ENCODE results near the gene ARID1B. TPM values are rescaled to one million over a fixed set of nuclear protein-coding genes. Genes with fewer than 3 reads are reported as not detected.

The ARID1B gene
- total RNA-seq, 1 experiment from 2014 or later, result 35.6 TPM

DNA sequence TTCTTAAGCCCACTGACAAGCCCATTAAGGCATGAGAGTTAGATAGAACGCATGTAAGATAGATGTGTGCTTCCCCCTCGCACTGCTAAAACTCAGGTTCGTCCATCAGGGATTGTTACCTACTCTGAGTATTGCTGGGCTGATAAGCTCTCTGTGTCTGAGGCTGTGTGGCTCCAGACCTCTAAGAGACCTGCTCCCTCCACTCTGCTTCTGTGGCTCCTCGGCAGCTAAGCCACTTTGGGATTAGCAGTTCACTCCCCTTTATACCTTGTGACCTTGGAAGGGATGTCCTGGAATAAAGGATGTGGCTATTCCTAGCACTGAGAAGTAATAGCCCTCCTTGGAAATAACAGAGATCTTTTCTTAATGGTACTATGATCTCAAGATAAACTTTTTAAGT lies 381.3 kb downstream of the ARID1B start:
- H2AFZ ChIP-seq (ENCODE audit: low read depth, low read length, poor library complexity, severe bottlenecking), result no peak overlapping the region
- POLR2A ChIA-PET, result no interaction called here
- H3K4me2 ChIP-seq (ENCODE audit: low read length), result no peak overlapping the region
- no peaks in the 10 kb centered on the region for H3K9me3 ChIP-seq (ENCODE audit: control insufficient read depth in 1 of 2, insufficient read depth in 1 of 2, low read depth in 1 of 2, low read length in 2 of 2)
- no peaks in the 10 kb centered on the region for H3K27me3 ChIP-seq (ENCODE audit: insufficient read depth, low read length)
- no peak overlapping the region for H3K9ac ChIP-seq (ENCODE audit: low read length)
- no TSS peak for BruUV-seq (replicated peaks)
- TF ChIP-seq, protein P1, sequence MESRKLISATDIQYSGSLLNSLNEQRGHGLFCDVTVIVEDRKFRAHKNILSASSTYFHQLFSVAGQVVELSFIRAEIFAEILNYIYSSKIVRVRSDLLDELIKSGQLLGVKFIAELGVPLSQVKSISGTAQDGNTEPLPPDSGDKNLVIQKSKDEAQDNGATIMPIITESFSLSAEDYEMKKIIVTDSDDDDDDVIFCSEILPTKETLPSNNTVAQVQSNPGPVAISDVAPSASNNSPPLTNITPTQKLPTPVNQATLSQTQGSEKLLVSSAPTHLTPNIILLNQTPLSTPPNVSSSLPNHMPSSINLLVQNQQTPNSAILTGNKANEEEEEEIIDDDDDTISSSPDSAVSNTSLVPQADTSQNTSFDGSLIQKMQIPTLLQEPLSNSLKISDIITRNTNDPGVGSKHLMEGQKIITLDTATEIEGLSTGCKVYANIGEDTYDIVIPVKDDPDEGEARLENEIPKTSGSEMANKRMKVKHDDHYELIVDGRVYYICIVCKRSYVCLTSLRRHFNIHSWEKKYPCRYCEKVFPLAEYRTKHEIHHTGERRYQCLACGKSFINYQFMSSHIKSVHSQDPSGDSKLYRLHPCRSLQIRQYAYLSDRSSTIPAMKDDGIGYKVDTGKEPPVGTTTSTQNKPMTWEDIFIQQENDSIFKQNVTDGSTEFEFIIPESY (IDR thresholded peaks at IDR 0.05; ENCODE audit: extremely low read depth, insufficient replicate concordance, low read length), result no peak
- TF ChIP-seq POLR2A (IDR thresholded peaks at IDR 0.05; ENCODE audit: borderline replicate concordance, extremely low read depth, insufficient read depth, insufficient read length) (no peak), FOSL1 (IDR thresholded peaks at IDR 0.05; ENCODE audit: low read depth) (no peak), ELF1 (IDR thresholded peaks at IDR 0.05; ENCODE audit: borderline replicate concordance, low read depth) (no peak), EZH2phosphoT487 (IDR thresholded peaks at IDR 0.05; ENCODE audit: borderline replicate concordance) (no peak), TCF7L2 (IDR thresholded peaks at IDR 0.05; ENCODE audit: borderline replicate concordance, extremely low read depth, insufficient read depth, insufficient read length) (no peak), RAD21 (IDR thresholded peaks at IDR 0.05; ENCODE audit: low read depth) (no peak), ZFX (IDR thresholded peaks at IDR 0.05) (no peak), EZH2 (IDR thresholded peaks at IDR 0.05) (no peak)
- TF ChIP-seq, protein P2, sequence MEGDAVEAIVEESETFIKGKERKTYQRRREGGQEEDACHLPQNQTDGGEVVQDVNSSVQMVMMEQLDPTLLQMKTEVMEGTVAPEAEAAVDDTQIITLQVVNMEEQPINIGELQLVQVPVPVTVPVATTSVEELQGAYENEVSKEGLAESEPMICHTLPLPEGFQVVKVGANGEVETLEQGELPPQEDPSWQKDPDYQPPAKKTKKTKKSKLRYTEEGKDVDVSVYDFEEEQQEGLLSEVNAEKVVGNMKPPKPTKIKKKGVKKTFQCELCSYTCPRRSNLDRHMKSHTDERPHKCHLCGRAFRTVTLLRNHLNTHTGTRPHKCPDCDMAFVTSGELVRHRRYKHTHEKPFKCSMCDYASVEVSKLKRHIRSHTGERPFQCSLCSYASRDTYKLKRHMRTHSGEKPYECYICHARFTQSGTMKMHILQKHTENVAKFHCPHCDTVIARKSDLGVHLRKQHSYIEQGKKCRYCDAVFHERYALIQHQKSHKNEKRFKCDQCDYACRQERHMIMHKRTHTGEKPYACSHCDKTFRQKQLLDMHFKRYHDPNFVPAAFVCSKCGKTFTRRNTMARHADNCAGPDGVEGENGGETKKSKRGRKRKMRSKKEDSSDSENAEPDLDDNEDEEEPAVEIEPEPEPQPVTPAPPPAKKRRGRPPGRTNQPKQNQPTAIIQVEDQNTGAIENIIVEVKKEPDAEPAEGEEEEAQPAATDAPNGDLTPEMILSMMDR (IDR thresholded peaks at IDR 0.05 in 2 of 3, conservative IDR thresholded peaks at IDR 0.05 in 1 of 3; ENCODE audit: borderline replicate concordance in 1 of 3, insufficient read depth in 1 of 3, low read depth in 2 of 3, low read length in 2 of 3), result no peak
- DNase-seq (ENCODE audit: low read depth, low spot score), result no peak
- CTCF ChIA-PET, result no interaction called here
- RAD21 ChIA-PET (ENCODE audit: low non-redundant PET in 1 of 2, low total read pairs in 2 of 2, uncharacterized antibody in 2 of 2, unreplicated experiment in 2 of 2), result no interaction called here
- H3K79me2 ChIP-seq (ENCODE audit: insufficient read depth, low read length), result no peaks in the 10 kb centered on the region
- H4K20me1 ChIP-seq (ENCODE audit: insufficient read depth), result no peaks in the 10 kb centered on the region
- intact Hi-C loops (cut with micrococcal nuclease), result no loop called here
- no peak overlapping the region for H3K27ac ChIP-seq (ENCODE audit: low read depth, low read length)
- no peak overlapping the region for H3K4me3 ChIP-seq (replicated peaks in 1 of 2; ENCODE audit: low read depth in 1 of 2, low read length in 2 of 2)
- H3K9me2 ChIP-seq (ENCODE audit: insufficient read depth), result no peaks in the 10 kb centered on the region
- no peak for ATAC-seq
- no peaks in the 10 kb centered on the region for H3K4me1 ChIP-seq (ENCODE audit: control insufficient read depth in 1 of 2, insufficient read depth in 2 of 2, low read length in 2 of 2)
- H3K36me3 ChIP-seq (ENCODE audit: control insufficient read depth in 1 of 2, insufficient read depth in 2 of 2, low read length in 2 of 2), result no peaks in the 10 kb centered on the region
